ENCODE measurements around the gene CDH4. TPM values are rescaled to one million over a fixed set of nuclear protein-coding genes. Genes with fewer than 3 reads are reported as not detected.
A peak's percentile ranks its signal among the peaks of the same experiment; 100 is the strongest.

The CDH4 gene
- total and polyA plus RNA-seq, 5 donors from 2014 or later: 0.07 to 0.69 (median 0.49) TPM; not detected in 1

GRCh38 chr20:61254881-61255626, 3.0 kb downstream of the CDH4 start:
- Mint-ChIP-seq H3K27ac (no peak overlapping the region), H3K9me3 (peaks cover 0 to 2% (median 2%) of the 10 kb centered on the region in 7 donors), H3K4me1 (peaks cover 0 to 10% (median 2%) of the 10 kb centered on the region in 4 donors), H3K36me3 (no peaks in the 10 kb centered on the region), H3K27me3 (peaks cover 38% of the 10 kb centered on the region), H3K4me3 (no peak overlapping the region)
- Histone ChIP-seq H3K4me1 (ENCODE audit: control insufficient read depth, insufficient read depth, low read length, poor library complexity, severe bottlenecking) (no peaks in the 10 kb centered on the region), H3K27me3 (ENCODE audit: control insufficient read depth, insufficient read depth, low read length) (peaks cover 7% of the 10 kb centered on the region), H3K27ac (ENCODE audit: insufficient read depth, low read length, poor library complexity, severe bottlenecking) (no peak overlapping the region), H3K9me3 (ENCODE audit: control insufficient read depth in 2 of 2, low read length in 2 of 2) (no peaks in the 10 kb centered on the region), H3K4me3 (ENCODE audit: low read depth, low read length) (no peak overlapping the region), H3K36me3 (ENCODE audit: control insufficient read depth, insufficient read depth, low read length) (no peaks in the 10 kb centered on the region)
- ATAC-seq (ENCODE audit: low read depth in 2 of 2) (no peak), DNase-seq (no peak)

- H3K4me1 ChIP-seq (ENCODE audit: control insufficient read depth, insufficient read depth, low read length, poor library complexity, severe bottlenecking): no peaks in the 10 kb centered on the region
- Mint-ChIP-seq H3K27me3 (peaks cover 26% of the 10 kb centered on the region), H3K27ac (no peak overlapping the region), H3K4me3 (no peak overlapping the region), H3K9me3 (peaks cover 0 to 2% (median 2%) of the 10 kb centered on the region in 7 donors), H3K4me1 (peaks cover 0 to 10% (median 2%) of the 10 kb centered on the region in 4 donors), H3K36me3 (no peaks in the 10 kb centered on the region)
- no peaks in the 10 kb centered on the region for H3K36me3 ChIP-seq (ENCODE audit: control insufficient read depth, insufficient read depth, low read length)
- DNase-seq (no peak), ATAC-seq (ENCODE audit: low read depth in 2 of 2) (no peak)
- H3K9me3 ChIP-seq (ENCODE audit: control insufficient read depth in 2 of 2, low read length in 2 of 2): no peaks in the 10 kb centered on the region
- no peak overlapping the region for H3K27ac ChIP-seq (ENCODE audit: insufficient read depth, low read length, poor library complexity, severe bottlenecking)
- H3K27me3 ChIP-seq (ENCODE audit: control insufficient read depth, insufficient read depth, low read length): peaks cover 4% of the 10 kb centered on the region
- H3K4me3 ChIP-seq (ENCODE audit: low read depth, low read length): no peak overlapping the region
Observed at GRCh38 chr20:61256365-61256764, 4.3 kb downstream of the CDH4 start.

GRCh38 chr20:61256824-61257223, 4.8 kb downstream of the CDH4 start:
- peaks cover 0 to 7% (median 2%) of the 10 kb centered on the region in 4 donors for H3K4me1 Mint-ChIP-seq
- no peak overlapping the region for H3K27ac Mint-ChIP-seq
- H3K4me3 ChIP-seq (ENCODE audit: low read depth, low read length): no peak overlapping the region
- no peak for ATAC-seq (ENCODE audit: low read depth in 2 of 2)
- no peak overlapping the region for H3K4me3 Mint-ChIP-seq
- H3K27ac ChIP-seq (ENCODE audit: insufficient read depth, low read length, poor library complexity, severe bottlenecking): no peak overlapping the region
- no peak for DNase-seq
- H3K27me3 ChIP-seq (ENCODE audit: control insufficient read depth, insufficient read depth, low read length): peaks cover 4% of the 10 kb centered on the region
- H3K9me3 Mint-ChIP-seq: peaks cover 0 to 4% (median 2%) of the 10 kb centered on the region in 7 donors
- no peaks in the 10 kb centered on the region for H3K4me1 ChIP-seq (ENCODE audit: control insufficient read depth, insufficient read depth, low read length, poor library complexity, severe bottlenecking)
- peaks cover 26% of the 10 kb centered on the region for H3K27me3 Mint-ChIP-seq
- H3K9me3 ChIP-seq (ENCODE audit: control insufficient read depth in 2 of 2, low read length in 2 of 2): no peaks in the 10 kb centered on the region
- H3K36me3 ChIP-seq (ENCODE audit: control insufficient read depth, insufficient read depth, low read length): no peaks in the 10 kb centered on the region
- H3K36me3 Mint-ChIP-seq: no peaks in the 10 kb centered on the region

GRCh38 chr20:61257611-61258010, 5.5 kb downstream of the CDH4 start:
- no peaks in the 10 kb centered on the region for H3K36me3 Mint-ChIP-seq
- peaks cover 26% of the 10 kb centered on the region for H3K27me3 Mint-ChIP-seq
- peaks cover 0 to 7% (median 2%) of the 10 kb centered on the region in 4 donors for H3K4me1 Mint-ChIP-seq

GRCh38 chr20:61259741-61260140, 7.7 kb downstream of the CDH4 start:
- no peak overlapping the region for H3K4me3 ChIP-seq (ENCODE audit: low read depth, low read length)
- H3K27ac ChIP-seq (ENCODE audit: insufficient read depth, low read length, poor library complexity, severe bottlenecking): no peak overlapping the region
- H3K4me1 Mint-ChIP-seq: peaks cover 0 to 4% (median 1%) of the 10 kb centered on the region in 4 donors
- ATAC-seq (ENCODE audit: low read depth in 2 of 2): no peak
- H3K36me3 Mint-ChIP-seq: no peaks in the 10 kb centered on the region
- H3K9me3 Mint-ChIP-seq: peaks cover 0 to 4% (median 2%) of the 10 kb centered on the region in 7 donors
- peaks cover 18% of the 10 kb centered on the region for H3K27me3 Mint-ChIP-seq
- DNase-seq: no peak
- no peaks in the 10 kb centered on the region for H3K9me3 ChIP-seq (ENCODE audit: control insufficient read depth in 2 of 2, low read length in 2 of 2)
- no peaks in the 10 kb centered on the region for H3K4me1 ChIP-seq (ENCODE audit: control insufficient read depth, insufficient read depth, low read length, poor library complexity, severe bottlenecking)
- H3K27ac Mint-ChIP-seq: no peak overlapping the region
- H3K27me3 ChIP-seq (ENCODE audit: control insufficient read depth, insufficient read depth, low read length): peaks cover 4% of the 10 kb centered on the region
- H3K36me3 ChIP-seq (ENCODE audit: control insufficient read depth, insufficient read depth, low read length): no peaks in the 10 kb centered on the region
- no peak overlapping the region for H3K4me3 Mint-ChIP-seq

More at GRCh38 chr20:61257611-61258010, 5.5 kb downstream of the CDH4 start:
- H3K27me3 ChIP-seq (ENCODE audit: control insufficient read depth, insufficient read depth, low read length): peaks cover 4% of the 10 kb centered on the region
- no peaks in the 10 kb centered on the region for H3K4me1 ChIP-seq (ENCODE audit: control insufficient read depth, insufficient read depth, low read length, poor library complexity, severe bottlenecking)
- H3K4me3 ChIP-seq (ENCODE audit: low read depth, low read length): no peak overlapping the region
- ATAC-seq (ENCODE audit: low read depth in 2 of 2) (no peak), DNase-seq (no peak)
- H3K36me3 ChIP-seq (ENCODE audit: control insufficient read depth, insufficient read depth, low read length): no peaks in the 10 kb centered on the region
- no peak overlapping the region for H3K27ac ChIP-seq (ENCODE audit: insufficient read depth, low read length, poor library complexity, severe bottlenecking)
- H3K27ac Mint-ChIP-seq: no peak overlapping the region
- no peaks in the 10 kb centered on the region for H3K9me3 ChIP-seq (ENCODE audit: control insufficient read depth in 2 of 2, low read length in 2 of 2)
- H3K9me3 Mint-ChIP-seq: peaks cover 0 to 4% (median 2%) of the 10 kb centered on the region in 7 donors
- peak overlapping the region in 1 of 4 donors; percentile 29 for H3K4me3 Mint-ChIP-seq

GRCh38 chr20:61260905-61261304, 8.8 kb downstream of the CDH4 start:
- H3K4me1 ChIP-seq (ENCODE audit: control insufficient read depth, insufficient read depth, low read length, poor library complexity, severe bottlenecking): no peaks in the 10 kb centered on the region
- no peaks in the 10 kb centered on the region for H3K36me3 ChIP-seq (ENCODE audit: control insufficient read depth, insufficient read depth, low read length)
- H3K36me3 Mint-ChIP-seq: no peaks in the 10 kb centered on the region
- no peaks in the 10 kb centered on the region for H3K27me3 ChIP-seq (ENCODE audit: control insufficient read depth, insufficient read depth, low read length)
- peaks cover 9% of the 10 kb centered on the region for H3K27me3 Mint-ChIP-seq
- H3K4me3 ChIP-seq (ENCODE audit: low read depth, low read length): no peak overlapping the region
- H3K9me3 Mint-ChIP-seq: peaks cover 0 to 8% (median 2%) of the 10 kb centered on the region in 7 donors
- H3K27ac ChIP-seq (ENCODE audit: insufficient read depth, low read length, poor library complexity, severe bottlenecking): no peak overlapping the region
- H3K4me1 Mint-ChIP-seq: peaks cover 0 to 4% (median 1%) of the 10 kb centered on the region in 4 donors
- H3K27ac Mint-ChIP-seq: no peak overlapping the region
- no peak overlapping the region for H3K4me3 Mint-ChIP-seq
- DNase-seq (no peak), ATAC-seq (ENCODE audit: low read depth in 2 of 2) (no peak)
- no peaks in the 10 kb centered on the region for H3K9me3 ChIP-seq (ENCODE audit: control insufficient read depth in 2 of 2, low read length in 2 of 2)

GRCh38 chr20:61262036-61262435, 10.0 kb downstream of the CDH4 start:
- Histone ChIP-seq H3K36me3 (ENCODE audit: control insufficient read depth, insufficient read depth, low read length) (no peaks in the 10 kb centered on the region), H3K4me1 (ENCODE audit: control insufficient read depth, insufficient read depth, low read length, poor library complexity, severe bottlenecking) (no peaks in the 10 kb centered on the region), H3K27me3 (ENCODE audit: control insufficient read depth, insufficient read depth, low read length) (no peaks in the 10 kb centered on the region), H3K27ac (ENCODE audit: insufficient read depth, low read length, poor library complexity, severe bottlenecking) (no peak overlapping the region), H3K9me3 (ENCODE audit: control insufficient read depth in 2 of 2, low read length in 2 of 2) (no peaks in the 10 kb centered on the region), H3K4me3 (ENCODE audit: low read depth, low read length) (no peak overlapping the region)
- no peaks in the 10 kb centered on the region for H3K36me3 Mint-ChIP-seq
- no peak overlapping the region for H3K27ac Mint-ChIP-seq
- DNase-seq (no peak), ATAC-seq (ENCODE audit: low read depth in 2 of 2) (no peak)
- no peak overlapping the region for H3K4me3 Mint-ChIP-seq
- peaks cover 0 to 8% (median under 1%) of the 10 kb centered on the region in 7 donors for H3K9me3 Mint-ChIP-seq
- peaks cover 0 to 3% (median under 1%) of the 10 kb centered on the region in 4 donors for H3K4me1 Mint-ChIP-seq
- peaks cover under 1% of the 10 kb centered on the region for H3K27me3 Mint-ChIP-seq

GRCh38 chr20:61262514-61262913, 10.5 kb downstream of the CDH4 start:
- Mint-ChIP-seq H3K4me3 (no peak overlapping the region), H3K4me1 (peaks cover 0 to 3% (median 0%) of the 10 kb centered on the region in 4 donors), H3K27ac (no peak overlapping the region), H3K36me3 (no peaks in the 10 kb centered on the region), H3K9me3 (peaks cover 0 to 8% (median 0%) of the 10 kb centered on the region in 7 donors), H3K27me3 (no peaks in the 10 kb centered on the region)
- Histone ChIP-seq H3K4me3 (ENCODE audit: low read depth, low read length) (no peak overlapping the region), H3K27me3 (ENCODE audit: control insufficient read depth, insufficient read depth, low read length) (no peaks in the 10 kb centered on the region), H3K9me3 (ENCODE audit: control insufficient read depth in 2 of 2, low read length in 2 of 2) (no peaks in the 10 kb centered on the region), H3K36me3 (ENCODE audit: control insufficient read depth, insufficient read depth, low read length) (no peaks in the 10 kb centered on the region), H3K4me1 (ENCODE audit: control insufficient read depth, insufficient read depth, low read length, poor library complexity, severe bottlenecking) (no peaks in the 10 kb centered on the region), H3K27ac (ENCODE audit: insufficient read depth, low read length, poor library complexity, severe bottlenecking) (no peak overlapping the region)
- no peak for ATAC-seq (ENCODE audit: low read depth in 2 of 2)
- no peak for DNase-seq

All from CD4-positive, CD25-positive, alpha-beta regulatory T cell (primary cell).